BE2C (cell line): ENCODE results near the gene CLCNKB.
A peak's percentile ranks its signal among the peaks of the same experiment; 100 is the strongest.

ENCODE experiments used
- DNase-seq: peaks from one replicate; pipeline ENCODE4 v3.0.0-alpha.2; 2020
- H3K27me3 ChIP-seq: fragments of 250-450 bp; sonication (Bioruptor Pico); 2 replicates; pipeline ENCODE4 v1.5.1; 2020; ENCODE audit warnings: mild to moderate bottlenecking
- H3K36me3 ChIP-seq: fragments of 250-450 bp; sonication (Bioruptor Pico); 2 replicates; pipeline ENCODE4 v1.5.1; 2020; ENCODE audit warnings: mild to moderate bottlenecking
- H3K4me1 ChIP-seq: fragments of 250-450 bp; sonication (Bioruptor Pico); 2 replicates; pipeline ENCODE4 v1.5.1; 2020
- H3K4me3 ChIP-seq: 2 replicates; pipeline ENCODE4 v1.5.1; 2011; ENCODE audit warnings: low read depth, low read length
- H3K9me3 ChIP-seq: fragments of 250-450 bp; sonication (Bioruptor Pico); 2 replicates; pipeline ENCODE4 v1.5.1; 2020
- CTCF ChIP-seq: IDR thresholded peaks from 2 replicates; pipeline ENCODE4 v1.5.1; 2012; ENCODE audit warnings: mild to moderate bottlenecking, low read depth, low read length

The CLCNKB gene

DNA sequence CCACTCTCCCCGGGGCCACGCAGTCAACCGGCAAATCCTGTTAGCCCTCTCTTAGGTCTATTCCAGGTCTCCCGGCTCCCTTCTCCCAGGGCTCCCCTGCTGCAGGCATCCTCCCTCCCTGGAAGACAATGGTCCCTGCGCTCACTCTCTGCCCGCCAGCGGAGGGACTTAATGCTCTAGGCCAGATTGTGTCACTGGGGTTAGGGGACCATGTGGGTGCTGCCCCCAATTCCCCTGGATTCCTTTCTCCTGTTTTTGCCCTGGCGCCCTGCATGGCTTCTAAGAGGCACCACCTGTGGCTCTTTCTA, 21.6 kb downstream of the CLCNKB start:
- TF ChIP-seq CTCF: no peak

DNA sequence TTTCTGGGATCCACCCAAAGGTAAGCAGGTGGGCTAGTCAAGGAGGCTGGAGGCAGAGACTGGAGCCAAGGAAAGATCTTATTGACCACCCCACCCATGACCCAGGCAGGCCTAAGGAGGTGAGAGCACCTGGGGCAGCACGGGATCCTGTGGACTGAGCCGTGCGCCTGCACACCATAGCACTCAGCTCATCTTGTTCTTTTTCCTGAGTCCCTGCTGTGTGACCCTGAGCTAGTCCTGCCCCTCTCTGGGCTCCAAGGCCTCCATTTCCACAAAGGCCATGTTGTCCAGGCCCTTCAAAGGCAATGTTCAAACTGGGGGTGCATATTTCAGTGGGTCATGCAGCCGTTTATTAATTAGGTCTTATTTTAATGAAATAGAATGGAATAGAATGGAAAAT, 22.7 kb downstream of the CLCNKB start:
- Histone ChIP-seq H3K9me3 (no peaks in the 10 kb centered on the region), H3K4me1 (no peaks in the 10 kb centered on the region), H3K36me3 (no peaks in the 10 kb centered on the region), H3K4me3 (no peak overlapping the region), H3K27me3 (no peaks in the 10 kb centered on the region)
- no peak for TF ChIP-seq CTCF
- no peak for DNase-seq

More for the DNA sequence above, 21.6 kb downstream of the CLCNKB start:
- Histone ChIP-seq H3K36me3 (no peaks in the 10 kb centered on the region), H3K9me3 (no peaks in the 10 kb centered on the region), H3K27me3 (no peaks in the 10 kb centered on the region), H3K4me1 (no peaks in the 10 kb centered on the region), H3K4me3 (no peak overlapping the region)
- DNase-seq: no peak

GRCh38 chr1:16067127-16067768, 23.7 kb downstream of the CLCNKB start:
- no peak for TF ChIP-seq CTCF
- no peaks in the 10 kb centered on the region for H3K4me1 ChIP-seq
- no peaks in the 10 kb centered on the region for H3K36me3 ChIP-seq
- no peaks in the 10 kb centered on the region for H3K27me3 ChIP-seq
- no peak overlapping the region for H3K4me3 ChIP-seq
- DNase-seq: peak; percentile 20
- H3K9me3 ChIP-seq: no peaks in the 10 kb centered on the region

GRCh38 chr1:16067933-16068332, 24.4 kb downstream of the CLCNKB start:
- no peak for TF ChIP-seq CTCF
- Histone ChIP-seq H3K27me3 (no peaks in the 10 kb centered on the region), H3K4me3 (no peak overlapping the region)

GRCh38 chr1:16068356-16069270, 25.0 kb downstream of the CLCNKB start:
- Histone ChIP-seq H3K4me1 (no peaks in the 10 kb centered on the region), H3K9me3 (no peaks in the 10 kb centered on the region), H3K36me3 (no peaks in the 10 kb centered on the region), H3K27me3 (no peaks in the 10 kb centered on the region), H3K4me3 (no peak overlapping the region)
- no peak for DNase-seq
- no peak for TF ChIP-seq CTCF

More at GRCh38 chr1:16067933-16068332, 24.4 kb downstream of the CLCNKB start:
- Histone ChIP-seq H3K9me3 (no peaks in the 10 kb centered on the region), H3K36me3 (no peaks in the 10 kb centered on the region), H3K4me1 (no peaks in the 10 kb centered on the region)
- no peak for DNase-seq
